T-cell (primary cell): ENCODE data around the gene PRDM16. TPM values are rescaled to one million over a fixed set of nuclear protein-coding genes. Genes with fewer than 3 reads are reported as not detected.

Source experiments
- ATAC-seq, 4 experiments: fragments of 200-7000 bp in 3 of 4; fragments of 150-1000 bp in 1 of 4; cut with Tn5 transposase; replicated peaks in 1 of 4; 1 replicate in 3 of 4; 2 replicates in 1 of 4; pipeline ENCODE4 v1.10.0; 2021; ENCODE audit warnings: moderate library complexity in 3 of 4, mild to moderate bottlenecking in 2 of 4, moderate number of reproducible peaks in 1 of 4
- CTCF ChIA-PET, 2 donors: fragments of 300-600 bp; sonication (Branson Sonifier 250); formaldehyde crosslinking; loops; one replicate each; lab custom pipeline; 2022; ENCODE audit warnings: antibody characterized with exemption in 2 of 2; lab: Charles Lee
- POLR2A ChIA-PET, 2 donors: fragments of 300-600 bp; sonication (Branson Sonifier 250); formaldehyde crosslinking; loops; one replicate each; lab custom pipeline; 2022; ENCODE audit warnings: antibody characterized with exemption in 2 of 2; lab: Charles Lee
- DNase-seq, 35 experiments: peaks; one replicate each; pipeline versions ENCODE4 v3.0.0 to v3.0.0-alpha.2; 2013 to 2023
- H3K27ac ChIP-seq: one replicate; pipeline ENCODE4 v1.5.1; 2013; ENCODE audit warnings: low read length
- H3K27me3 ChIP-seq, 2 experiments: replicated peaks in 1 of 2; 1 replicate in 1 of 2; 2 replicates in 1 of 2; pipeline versions ENCODE4 v1.6.1 to v1.7.0; 2013; ENCODE audit warnings: low read length in 1 of 2, mixed read lengths in 1 of 2; ENCODE audit not compliant: control insufficient read depth in 2 of 2, insufficient read depth in 2 of 2; ENCODE audit errors: extremely low read depth in 1 of 2
- H3K36me3 ChIP-seq, 2 donors: 1 replicate in 1 of 2; 2 replicates in 1 of 2; pipeline versions ENCODE4 v1.6.1 to v1.7.0; 2013; ENCODE audit warnings: low read length in 1 of 2; ENCODE audit not compliant: control insufficient read depth in 2 of 2, insufficient read depth in 1 of 2; ENCODE audit errors: extremely low read depth in 1 of 2
- H3K4me1 ChIP-seq, 2 experiments: 1 replicate in 1 of 2; 2 replicates in 1 of 2; pipeline versions ENCODE4 v1.6.1 to v1.7.0; 2013; ENCODE audit warnings: low read length in 2 of 2, mixed read lengths in 1 of 2; ENCODE audit not compliant: insufficient read depth in 2 of 2, control insufficient read depth in 1 of 2; ENCODE audit errors: extremely low read depth in 1 of 2
- H3K4me3 ChIP-seq, 2 donors: 1 replicate in 1 of 2; 2 replicates in 1 of 2; pipeline versions ENCODE4 v1.5.1 to v1.7.0; 2013; ENCODE audit warnings: mild to moderate bottlenecking in 2 of 2, low read length in 1 of 2, moderate library complexity in 1 of 2; ENCODE audit not compliant: control insufficient read depth in 1 of 2; ENCODE audit errors: extremely low read depth in 1 of 2
- H3K9me3 ChIP-seq: 2 replicates; pipeline ENCODE4 v1.7.0; 2013
- H3K27ac Mint-ChIP-seq, 2 donors: one replicate each; pipeline ENCODE4 v1.8.0; 2020 to 2021; ENCODE audit warnings: mild to moderate bottlenecking in 2 of 2, mixed read lengths in 2 of 2
- H3K27me3 Mint-ChIP-seq, 2 donors: one replicate each; pipeline ENCODE4 v1.8.0; 2021 to 2022; ENCODE audit warnings: mixed read lengths in 2 of 2
- H3K36me3 Mint-ChIP-seq: one replicate; pipeline ENCODE4 v1.8.0; 2021; ENCODE audit warnings: mixed read lengths
- H3K4me1 Mint-ChIP-seq, 3 donors: one replicate each; pipeline ENCODE4 v1.8.0; 2020 to 2022; ENCODE audit warnings: mixed read lengths in 3 of 3, mild to moderate bottlenecking in 1 of 3
- H3K4me3 Mint-ChIP-seq, 3 donors: one replicate each; pipeline ENCODE4 v1.8.0; 2020 to 2022; ENCODE audit warnings: mild to moderate bottlenecking in 3 of 3, mixed read lengths in 3 of 3, moderate library complexity in 3 of 3
- H3K9me3 Mint-ChIP-seq, 3 donors: one replicate each; pipeline ENCODE4 v1.8.0; 2020 to 2022; ENCODE audit warnings: mixed read lengths in 3 of 3
- WGBS: methylation state at CpG from one replicate; pipeline ENCODE4 v1.1.5; 2013; ENCODE audit warnings: missing lambda C conversion rate; ENCODE audit not compliant: insufficient coverage; 5-methylcytosine and 5-hydroxymethylcytosine counted together
- total RNA-seq, 35 experiments: library from RNA in 6 of 35; stranded (reverse) in 6 of 35; fragments of 120-200 nt in 1 of 35; gene quantifications; one replicate each; pipeline versions ENCODE4 v1.2.1 to v1.2.4 and lab custom pipeline; 2013 to 2026

Gene PRDM16
- total RNA-seq, 5 donors from 2014 or later (not counting 1 experiment from before 2014, with no cell fraction given) = 0.15 to 0.70 (median 0.24) TPM; not detected in 1

- CTCF ChIA-PET = no interaction called here
- no peak for ATAC-seq
Measured at GRCh38 chr1:3167255-3167654, 98.3 kb downstream of the PRDM16 start.

GRCh38 chr1:3168678-3169077 lies 99.7 kb downstream of the PRDM16 start:
- 39% methylated on average over 7 of the region's 8 CpGs for WGBS
- Histone ChIP-seq H3K27me3 (peaks cover 0 to 44% of the 10 kb centered on the region in 2 experiments), H3K36me3 (no peaks in the 10 kb centered on the region), H3K4me3 (no peak overlapping the region), H3K27ac (no peak overlapping the region), H3K9me3 (no peaks in the 10 kb centered on the region), H3K4me1 (peaks cover 0 to 2% of the 10 kb centered on the region in 2 experiments)
- Mint-ChIP-seq H3K27me3 (peaks cover 16 to 30% of the 10 kb centered on the region in 2 donors), H3K4me1 (peaks cover 0 to 6% (median 0%) of the 10 kb centered on the region in 3 donors), H3K27ac (no peak overlapping the region), H3K9me3 (no peaks in the 10 kb centered on the region), H3K4me3 (no peak overlapping the region), H3K36me3 (no peaks in the 10 kb centered on the region)
- ChIA-PET CTCF (no interaction called here), POLR2A (no interaction called here)
- DNase-seq (no peak), ATAC-seq (no peak)

More at GRCh38 chr1:3167255-3167654, 98.3 kb downstream of the PRDM16 start:
- Histone ChIP-seq H3K36me3 (no peaks in the 10 kb centered on the region), H3K27me3 (peaks cover 0 to 35% of the 10 kb centered on the region in 2 experiments), H3K4me1 (peaks cover 0 to 2% of the 10 kb centered on the region in 2 experiments), H3K9me3 (no peaks in the 10 kb centered on the region), H3K4me3 (no peak overlapping the region), H3K27ac (no peak overlapping the region)
- Mint-ChIP-seq H3K27me3 (peaks cover 7 to 23% of the 10 kb centered on the region in 2 donors), H3K4me1 (peaks cover 0 to 6% (median 0%) of the 10 kb centered on the region in 3 donors), H3K9me3 (no peaks in the 10 kb centered on the region), H3K4me3 (no peak overlapping the region), H3K36me3 (no peaks in the 10 kb centered on the region), H3K27ac (no peak overlapping the region)
- POLR2A ChIA-PET = no interaction called here
- WGBS = 95% methylated on average over 11 of the region's 14 CpGs
- no peak for DNase-seq

- peaks cover 25 to 35% of the 10 kb centered on the region in 2 donors for H3K27me3 Mint-ChIP-seq
- ChIA-PET POLR2A (no interaction called here), CTCF (no interaction called here)
Measured at GRCh38 chr1:3169665-3170356, 100.8 kb downstream of the PRDM16 start.

DNA sequence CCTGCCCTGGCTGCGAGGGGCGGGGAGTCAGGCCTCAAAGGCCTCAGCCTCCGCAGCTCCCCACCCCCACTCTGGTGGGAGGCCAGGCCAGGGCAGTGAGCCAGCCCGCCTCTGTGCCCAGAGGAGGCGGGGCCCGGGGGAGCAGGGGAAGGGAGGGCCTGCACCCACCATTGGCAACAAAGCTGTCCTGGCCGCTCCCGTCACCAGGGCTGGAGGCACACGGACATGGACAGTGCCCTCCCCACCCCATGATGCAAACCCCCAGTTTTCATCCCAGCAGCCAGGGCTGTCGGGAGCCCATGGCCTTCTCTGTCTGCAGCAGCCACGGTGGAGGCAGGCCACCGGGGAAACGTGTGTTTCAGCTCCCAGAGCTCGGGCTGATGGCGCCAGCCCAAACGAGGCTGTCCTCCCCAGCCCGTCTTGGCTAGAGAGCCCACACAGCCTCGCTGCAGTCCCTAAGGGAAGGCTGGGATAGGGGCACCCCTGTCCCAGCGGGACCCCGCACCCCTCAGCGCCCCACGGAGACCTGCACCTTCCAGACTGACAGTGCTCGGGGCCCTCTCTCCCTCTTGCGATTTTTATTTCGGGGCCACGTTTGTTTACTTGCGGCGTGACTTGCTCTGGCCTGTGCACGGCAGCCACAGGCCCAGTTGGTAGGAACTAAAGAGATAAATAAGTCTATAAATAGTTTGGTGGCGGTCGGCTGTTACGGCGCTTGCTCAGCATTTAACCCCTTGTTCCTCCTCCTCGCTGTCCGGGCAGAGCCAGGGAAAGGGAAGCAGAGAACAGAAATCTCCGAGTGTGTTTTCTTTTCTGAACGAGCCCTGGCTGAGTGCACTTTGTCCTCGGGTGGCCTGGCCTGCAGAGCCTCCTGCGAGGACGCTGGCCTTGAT lies 101.8 kb downstream of the PRDM16 start:
- Mint-ChIP-seq H3K27me3 (peaks cover 25 to 36% of the 10 kb centered on the region in 2 donors), H3K27ac (no peak overlapping the region), H3K36me3 (no peaks in the 10 kb centered on the region), H3K9me3 (no peaks in the 10 kb centered on the region), H3K4me1 (peaks cover 0 to 6% (median 0%) of the 10 kb centered on the region in 3 donors), H3K4me3 (no peak overlapping the region)
- POLR2A ChIA-PET = no interaction called here
- WGBS = 18% methylated on average over 33 of the region's 40 CpGs
- Histone ChIP-seq H3K27me3 (peaks cover 0 to 65% of the 10 kb centered on the region in 2 experiments), H3K4me3 (no peak overlapping the region), H3K36me3 (no peaks in the 10 kb centered on the region), H3K4me1 (peaks cover 0 to 2% of the 10 kb centered on the region in 2 experiments), H3K9me3 (no peaks in the 10 kb centered on the region), H3K27ac (no peak overlapping the region)
- ATAC-seq = no peak
- CTCF ChIA-PET = no interaction called here
- DNase-seq = no peak

More at GRCh38 chr1:3169665-3170356, 100.8 kb downstream of the PRDM16 start:
- no peak overlapping the region for H3K27ac ChIP-seq
- WGBS = 78% methylated on average over 26 of the region's 35 CpGs
- no peak overlapping the region for H3K4me3 Mint-ChIP-seq
- H3K4me1 Mint-ChIP-seq = peaks cover 0 to 6% (median 0%) of the 10 kb centered on the region in 3 donors
- no peak overlapping the region for H3K27ac Mint-ChIP-seq
- no peak overlapping the region for H3K4me3 ChIP-seq
- H3K36me3 Mint-ChIP-seq = no peaks in the 10 kb centered on the region
- H3K9me3 Mint-ChIP-seq = no peaks in the 10 kb centered on the region
- H3K9me3 ChIP-seq = no peaks in the 10 kb centered on the region
- ATAC-seq (no peak), DNase-seq (no peak)
- H3K4me1 ChIP-seq = peaks cover 0 to 2% of the 10 kb centered on the region in 2 experiments
- peaks cover 0 to 55% of the 10 kb centered on the region in 2 experiments for H3K27me3 ChIP-seq
- H3K36me3 ChIP-seq = no peaks in the 10 kb centered on the region

GRCh38 chr1:3171761-3172160 lies 102.8 kb downstream of the PRDM16 start:
- 93% methylated on average over 15 of the region's 19 CpGs for WGBS
- POLR2A ChIA-PET = no interaction called here
- Mint-ChIP-seq H3K27ac (no peak overlapping the region), H3K27me3 (peaks cover 25 to 36% of the 10 kb centered on the region in 2 donors), H3K36me3 (no peaks in the 10 kb centered on the region), H3K4me3 (no peak overlapping the region), H3K9me3 (no peaks in the 10 kb centered on the region), H3K4me1 (peaks cover 0 to 6% (median 0%) of the 10 kb centered on the region in 3 donors)
- no peak for DNase-seq
- H3K27ac ChIP-seq = no peak overlapping the region
- H3K9me3 ChIP-seq = no peaks in the 10 kb centered on the region
- ATAC-seq = no peak
- no peak overlapping the region for H3K4me3 ChIP-seq
- peaks cover 0 to 2% of the 10 kb centered on the region in 2 experiments for H3K4me1 ChIP-seq
- peaks cover 0 to 70% of the 10 kb centered on the region in 2 experiments for H3K27me3 ChIP-seq
- H3K36me3 ChIP-seq = no peaks in the 10 kb centered on the region
- CTCF ChIA-PET = no interaction called here
